ENCODE measurements around the gene ACOT12. TPM values are rescaled to one million over a fixed set of nuclear protein-coding genes. Genes with fewer than 3 reads are reported as not detected.
"Not testable (repeated sequence)": the region's sequence is repeated elsewhere in the genome, so short reads cannot be mapped to it uniquely, and the experiment has no call there.

ACOT12 gene
- total RNA-seq, 1 experiment from 2014 or later = not detected

- not testable (repeated sequence) for DNase-seq (ENCODE audit: low read depth)
These were observed 99.9 kb downstream of the ACOT12 start for GRCh38 chr5:81294021-81294420.

GRCh38 chr5:81292130-81292529 is 101.8 kb downstream of the ACOT12 start:
- no peak for DNase-seq (ENCODE audit: low read depth)

- DNase-seq (ENCODE audit: low read depth) = peak; percentile 51
These were observed 103.8 kb downstream of the ACOT12 start for GRCh38 chr5:81290146-81290545.

- no peak for DNase-seq (ENCODE audit: low read depth)
These were observed 105.9 kb downstream of the ACOT12 start for GRCh38 chr5:81288021-81288433.

- DNase-seq (ENCODE audit: low read depth) = no peak
These were observed 107.8 kb downstream of the ACOT12 start for GRCh38 chr5:81286059-81286617.

GRCh38 chr5:81283976-81284375 is 110.0 kb downstream of the ACOT12 start:
- no peak for DNase-seq (ENCODE audit: low read depth)

Other genes with a start within 250 kb of the ACOT12 start
- gene CKMT2, start 160.8 kb downstream of the ACOT12 start, total RNA-seq (2014; rRNA removed) = not detected in 2 replicates
- gene ZCCHC9, start 92.5 kb downstream of the ACOT12 start, total RNA-seq (2014; rRNA removed) = 21.8 and 27.1 TPM in 2 replicates